Mesenchymal stem cell (in vitro differentiated cells and primary cell): ENCODE data around the gene KCNK5.

ENCODE experiments used
- DNase-seq: peaks from one replicate; pipeline ENCODE4 v3.0.0-alpha.2; 2013
- H2AFZ ChIP-seq: one replicate; pipeline ENCODE4 v1.6.1; 2013; ENCODE audit warnings: low read depth, mild to moderate bottlenecking, control low read depth, inconsistent platforms, low read length, moderate library complexity
- H2AK5ac ChIP-seq: 2 replicates; pipeline ENCODE4 v1.6.1; 2013; ENCODE audit warnings: low read length, moderate library complexity, mild to moderate bottlenecking, inconsistent platforms; ENCODE audit not compliant: severe bottlenecking
- H2BK120ac ChIP-seq: one replicate; pipeline ENCODE4 v1.6.1; 2013; ENCODE audit warnings: low read depth, mild to moderate bottlenecking, inconsistent platforms, low read length, moderate library complexity
- H2BK12ac ChIP-seq, 2 experiments: one replicate each; pipeline ENCODE4 v1.6.1; 2013; ENCODE audit warnings: inconsistent platforms in 2 of 2, low read length in 2 of 2, mild to moderate bottlenecking in 2 of 2, moderate library complexity in 2 of 2, control low read depth in 1 of 2
- H2BK15ac ChIP-seq: one replicate; pipeline ENCODE4 v1.6.1; 2013; ENCODE audit warnings: mild to moderate bottlenecking, low read depth, inconsistent platforms; ENCODE audit not compliant: poor library complexity, severe bottlenecking
- H2BK5ac ChIP-seq: 2 replicates; pipeline ENCODE4 v1.6.1; 2013; ENCODE audit warnings: low read depth, mild to moderate bottlenecking, low read length, control low read depth, inconsistent platforms; ENCODE audit not compliant: poor library complexity, severe bottlenecking
- H3K14ac ChIP-seq, 2 experiments: one replicate each; pipeline ENCODE4 v1.6.1; 2013; ENCODE audit warnings: inconsistent platforms in 2 of 2, low read length in 2 of 2, control low read depth in 1 of 2, mild to moderate bottlenecking in 1 of 2, moderate library complexity in 1 of 2
- H3K18ac ChIP-seq, 2 experiments: one replicate each; pipeline ENCODE4 v1.6.1; 2013; ENCODE audit warnings: inconsistent platforms in 2 of 2, low read length in 2 of 2, control low read depth in 1 of 2, low read depth in 1 of 2, mild to moderate bottlenecking in 1 of 2
- H3K23ac ChIP-seq, 2 experiments: one replicate each; pipeline ENCODE4 v1.6.1; 2013; ENCODE audit warnings: inconsistent platforms in 2 of 2, low read length in 2 of 2, mild to moderate bottlenecking in 2 of 2, moderate library complexity in 2 of 2, control low read depth in 1 of 2
- H3K27ac ChIP-seq: 2 replicates; pipeline ENCODE4 v1.5.1; 2013; ENCODE audit warnings: mild to moderate bottlenecking, moderate library complexity, low read length, control low read depth, inconsistent platforms; ENCODE audit not compliant: poor library complexity, severe bottlenecking
- H3K27me3 ChIP-seq, 2 experiments: 2 replicates each; pipeline versions ENCODE4 v1.6.1 to v1.7.0; 2013; ENCODE audit warnings: low read length in 2 of 2, mild to moderate bottlenecking in 2 of 2, moderate library complexity in 2 of 2, control low read depth in 1 of 2, inconsistent platforms in 1 of 2; ENCODE audit not compliant: control insufficient read depth in 1 of 2, insufficient read depth in 1 of 2
- H3K36me3 ChIP-seq, 2 experiments: 2 replicates each; pipeline versions ENCODE4 v1.6.1 to v1.7.0; 2013; ENCODE audit warnings: low read length in 2 of 2, control low read depth in 1 of 2, inconsistent platforms in 1 of 2, low read depth in 1 of 2, mild to moderate bottlenecking in 1 of 2; ENCODE audit not compliant: insufficient read depth in 2 of 2, control insufficient read depth in 1 of 2
- H3K4ac ChIP-seq, 2 experiments: one replicate each; pipeline ENCODE4 v1.6.1; 2013; ENCODE audit warnings: inconsistent platforms in 2 of 2, low read length in 2 of 2, mild to moderate bottlenecking in 2 of 2, moderate library complexity in 2 of 2, control low read depth in 1 of 2, low read depth in 1 of 2
- H3K4me1 ChIP-seq: 2 replicates; pipeline ENCODE4 v1.6.1; 2013; ENCODE audit warnings: low read depth, low read length, control low read depth; ENCODE audit not compliant: control insufficient read depth, insufficient read depth
- H3K4me2 ChIP-seq: 2 replicates; pipeline ENCODE4 v1.6.1; 2013; ENCODE audit warnings: low read length, mild to moderate bottlenecking, inconsistent platforms; ENCODE audit not compliant: poor library complexity, severe bottlenecking
- H3K4me3 ChIP-seq, 2 experiments: 2 replicates each; pipeline versions ENCODE4 v1.5.1 to v1.7.0; 2013; ENCODE audit warnings: low read length in 2 of 2, mild to moderate bottlenecking in 2 of 2, control low read depth in 1 of 2, low read depth in 1 of 2; ENCODE audit not compliant: insufficient read depth in 1 of 2
- H3K79me1 ChIP-seq: replicated peaks from 2 replicates; pipeline ENCODE4 v1.6.1; 2013; ENCODE audit warnings: mild to moderate bottlenecking, control low read depth, low read length, inconsistent platforms; ENCODE audit not compliant: poor library complexity, severe bottlenecking
- H3K9ac ChIP-seq: 2 replicates; pipeline ENCODE4 v1.7.0; 2013; ENCODE audit warnings: mild to moderate bottlenecking, low read length, moderate library complexity
- H3K9me3 ChIP-seq: 2 replicates; pipeline ENCODE4 v1.7.0; 2013; ENCODE audit warnings: mild to moderate bottlenecking, low read length; ENCODE audit not compliant: control insufficient read depth
- H4K8ac ChIP-seq: one replicate; pipeline ENCODE4 v1.6.1; 2013; ENCODE audit warnings: inconsistent platforms, mild to moderate bottlenecking, low read length, moderate library complexity
- H4K91ac ChIP-seq: one replicate; pipeline ENCODE4 v1.6.1; 2013; ENCODE audit warnings: mild to moderate bottlenecking, low read length, inconsistent platforms
- WGBS: methylation state at CpG from one replicate; pipeline ENCODE4 v1.1.7; 2013; ENCODE audit warnings: mixed read lengths; 5-methylcytosine and 5-hydroxymethylcytosine counted together

KCNK5 gene

GRCh38 chr6:39194466-39194865 is 34.8 kb downstream of the KCNK5 start:
- Histone ChIP-seq H3K4me1 (no peaks in the 10 kb centered on the region), H3K4ac (no peak overlapping the region), H2BK15ac (no peak overlapping the region), H3K79me1 (no peaks in the 10 kb centered on the region), H3K9me3 (peaks cover 6% of the 10 kb centered on the region), H3K14ac (no peak overlapping the region), H2BK5ac (no peak overlapping the region), H4K91ac (no peak overlapping the region), H4K8ac (no peak overlapping the region), H3K27me3 (no peaks in the 10 kb centered on the region), H2AFZ (no peak overlapping the region), H3K27ac (no peak overlapping the region), H3K4me3 (no peak overlapping the region), H3K9ac (no peak overlapping the region), H3K23ac (no peak overlapping the region), H2BK12ac (no peak overlapping the region), H3K18ac (no peak overlapping the region), H3K4me2 (no peak overlapping the region), H3K36me3 (peaks cover 0 to 13% of the 10 kb centered on the region in 2 experiments), H2AK5ac (no peak overlapping the region), H2BK120ac (no peak overlapping the region)
- no peak for DNase-seq
- 82% methylated on average over 9 of the region's 9 CpGs for WGBS

GRCh38 chr6:39193201-39193791 is 36.0 kb downstream of the KCNK5 start:
- Histone ChIP-seq H3K14ac (no peak overlapping the region), H3K4me1 (no peaks in the 10 kb centered on the region), H2AFZ (no peak overlapping the region), H4K91ac (no peak overlapping the region), H3K18ac (no peak overlapping the region), H4K8ac (no peak overlapping the region), H2BK5ac (no peak overlapping the region), H3K9ac (no peak overlapping the region), H3K27me3 (peaks cover 0 to 2% of the 10 kb centered on the region in 2 experiments), H3K27ac (no peak overlapping the region), H3K4me3 (no peak overlapping the region), H2BK120ac (no peak overlapping the region), H2BK15ac (no peak overlapping the region), H2BK12ac (no peak overlapping the region), H3K4me2 (no peak overlapping the region), H3K79me1 (no peaks in the 10 kb centered on the region), H3K4ac (no peak overlapping the region), H3K36me3 (peaks cover 0 to 13% of the 10 kb centered on the region in 2 experiments), H3K9me3 (peaks cover 6% of the 10 kb centered on the region), H3K23ac (no peak overlapping the region), H2AK5ac (no peak overlapping the region)
- no peak for DNase-seq
- WGBS = 23% methylated on average over 2 of the region's 2 CpGs

- no peak for DNase-seq
- H4K91ac ChIP-seq = no peak overlapping the region
- no peak overlapping the region for H2BK15ac ChIP-seq
- no peaks in the 10 kb centered on the region for H3K4me1 ChIP-seq
- no peak overlapping the region for H2BK12ac ChIP-seq
- 85% methylated on average over 6 of the region's 6 CpGs for WGBS
- no peak overlapping the region for H3K4ac ChIP-seq
- no peak overlapping the region for H3K23ac ChIP-seq
- no peak overlapping the region for H3K4me3 ChIP-seq
- no peak overlapping the region for H2AK5ac ChIP-seq
- no peaks in the 10 kb centered on the region for H3K79me1 ChIP-seq
- peaks cover 6% of the 10 kb centered on the region for H3K9me3 ChIP-seq
- no peak overlapping the region for H2BK120ac ChIP-seq
- no peak overlapping the region for H3K27ac ChIP-seq
- no peak overlapping the region for H3K18ac ChIP-seq
- peaks cover 0 to 13% of the 10 kb centered on the region in 2 experiments for H3K36me3 ChIP-seq
- H3K9ac ChIP-seq = no peak overlapping the region
- no peak overlapping the region for H2BK5ac ChIP-seq
- H4K8ac ChIP-seq = no peak overlapping the region
- H3K14ac ChIP-seq = no peak overlapping the region
- H2AFZ ChIP-seq = no peak overlapping the region
- peaks cover 0 to 6% of the 10 kb centered on the region in 2 experiments for H3K27me3 ChIP-seq
- H3K4me2 ChIP-seq = no peak overlapping the region
Observed at GRCh38 chr6:39192736-39193135, 36.5 kb downstream of the KCNK5 start.

- Histone ChIP-seq H3K4ac (no peak overlapping the region), H2BK5ac (no peak overlapping the region), H3K4me2 (no peak overlapping the region), H2AFZ (no peak overlapping the region), H3K14ac (no peak overlapping the region), H3K4me1 (no peaks in the 10 kb centered on the region), H3K4me3 (no peak overlapping the region), H3K18ac (no peak overlapping the region), H3K23ac (no peak overlapping the region), H2AK5ac (no peak overlapping the region), H3K36me3 (peaks cover 0 to 13% of the 10 kb centered on the region in 2 experiments), H4K91ac (no peak overlapping the region), H2BK15ac (no peak overlapping the region), H2BK12ac (no peak overlapping the region), H3K27ac (no peak overlapping the region), H3K27me3 (peaks cover 0 to 6% of the 10 kb centered on the region in 2 experiments), H3K9ac (no peak overlapping the region), H3K9me3 (peaks cover 6% of the 10 kb centered on the region), H2BK120ac (no peak overlapping the region), H3K79me1 (no peaks in the 10 kb centered on the region), H4K8ac (no peak overlapping the region)
- no peak for DNase-seq
- 96% methylated on average over 22 of the region's 23 CpGs for WGBS
Observed at GRCh38 chr6:39191236-39191930, 37.9 kb downstream of the KCNK5 start.
